ENCODE measurements around the gene GSG1L. TPM values are rescaled to one million over a fixed set of nuclear protein-coding genes. Genes with fewer than 3 reads are reported as not detected.

GSG1L gene
- total and polyA plus RNA-seq, 4 donors = 0.14 to 1.3 (median 0.24) TPM

- Histone ChIP-seq H3K27ac (ENCODE audit: low read depth in 1 of 2, low read length in 1 of 2) (no peak overlapping the region), H3K27me3 (ENCODE audit: control insufficient read depth in 3 of 3, insufficient read depth in 3 of 3, low read length in 2 of 3) (no peaks in the 10 kb centered on the region), H3K9ac (ENCODE audit: insufficient read depth in 1 of 2, low read length in 2 of 2) (no peak overlapping the region), H3K9me3 (ENCODE audit: control insufficient read depth in 4 of 4, insufficient read depth in 3 of 4, low read length in 3 of 4) (no peaks in the 10 kb centered on the region), H3K36me3 (ENCODE audit: control insufficient read depth in 4 of 4, insufficient read depth in 4 of 4, low read length in 4 of 4) (peaks cover 0 to 10% (median 5%) of the 10 kb centered on the region in 4 donors), H3K4me3 (no peak overlapping the region), H3K4me1 (ENCODE audit: control insufficient read depth in 5 of 5, insufficient read depth in 5 of 5, low read length in 5 of 5) (peaks cover 0 to 3% (median 0%) of the 10 kb centered on the region in 5 donors)
- WGBS, 2 donors = 96 to 97% methylated on average over 16 of the region's 16 CpGs
- no peak for DNase-seq
- no peak for ATAC-seq (ENCODE audit: insufficient read depth, low FRiP score)
- TF ChIP-seq CTCF (IDR thresholded peaks at IDR 0.05; ENCODE audit: control extremely low read depth, extremely low read depth) = no peak
These were observed 314.0 kb downstream of the GSG1L start for GRCh38 chr16:27749547-27749875.

GRCh38 chr16:27748868-27749546 lies 314.5 kb downstream of the GSG1L start:
- DNase-seq = no peak
- no peak for TF ChIP-seq CTCF (IDR thresholded peaks at IDR 0.05; ENCODE audit: control extremely low read depth, extremely low read depth)
- WGBS, 2 donors = 41 to 52% methylated on average over 12 of the region's 12 CpGs
- H3K4me1 ChIP-seq (ENCODE audit: control insufficient read depth in 5 of 5, insufficient read depth in 5 of 5, low read length in 5 of 5) = peaks cover 0 to 3% (median 0%) of the 10 kb centered on the region in 5 donors
- no peak overlapping the region for H3K27ac ChIP-seq (ENCODE audit: low read depth in 1 of 2, low read length in 1 of 2)
- peaks cover 0 to 7% (median 4%) of the 10 kb centered on the region in 4 donors for H3K36me3 ChIP-seq (ENCODE audit: control insufficient read depth in 4 of 4, insufficient read depth in 4 of 4, low read length in 4 of 4)
- no peak overlapping the region for H3K4me3 ChIP-seq
- no peaks in the 10 kb centered on the region for H3K9me3 ChIP-seq (ENCODE audit: control insufficient read depth in 4 of 4, insufficient read depth in 3 of 4, low read length in 3 of 4)
- no peaks in the 10 kb centered on the region for H3K27me3 ChIP-seq (ENCODE audit: control insufficient read depth in 3 of 3, insufficient read depth in 3 of 3, low read length in 2 of 3)
- no peak overlapping the region for H3K9ac ChIP-seq (ENCODE audit: insufficient read depth in 1 of 2, low read length in 2 of 2)
- ATAC-seq (ENCODE audit: insufficient read depth, low FRiP score) = no peak

GRCh38 chr16:27747946-27748345 lies 315.6 kb downstream of the GSG1L start:
- Histone ChIP-seq H3K36me3 (ENCODE audit: control insufficient read depth in 4 of 4, insufficient read depth in 4 of 4, low read length in 4 of 4) (peaks cover 0 to 7% (median 4%) of the 10 kb centered on the region in 4 donors), H3K9me3 (ENCODE audit: control insufficient read depth in 4 of 4, insufficient read depth in 3 of 4, low read length in 3 of 4) (no peaks in the 10 kb centered on the region), H3K4me3 (no peak overlapping the region), H3K4me1 (ENCODE audit: control insufficient read depth in 5 of 5, insufficient read depth in 5 of 5, low read length in 5 of 5) (peaks cover 0 to 3% (median 0%) of the 10 kb centered on the region in 5 donors), H3K9ac (ENCODE audit: insufficient read depth in 1 of 2, low read length in 2 of 2) (no peak overlapping the region), H3K27ac (ENCODE audit: low read depth in 1 of 2, low read length in 1 of 2) (no peak overlapping the region), H3K27me3 (ENCODE audit: control insufficient read depth in 3 of 3, insufficient read depth in 3 of 3, low read length in 2 of 3) (no peaks in the 10 kb centered on the region)
- ATAC-seq (ENCODE audit: insufficient read depth, low FRiP score) = no peak
- no peak for DNase-seq
- WGBS, 2 donors = 91 to 92% methylated on average over 14 of the region's 14 CpGs
- TF ChIP-seq CTCF (IDR thresholded peaks at IDR 0.05; ENCODE audit: control extremely low read depth, extremely low read depth) = no peak
